IPS DF 19.7 (cell line): ENCODE results near the gene NEBL.
"Not testable (repeated sequence)": the region's sequence is repeated elsewhere in the genome, so short reads cannot be mapped to it uniquely, and the experiment has no call there.

Experiments
- DNase-seq: peaks from one replicate; pipeline ENCODE4 v3.0.0-alpha.2; 2013; ENCODE audit warnings: low read depth, low spot score

The NEBL gene

GRCh38 chr10:20897146-20897825 lies at the start of gene NEBL:
Gene NEBL, minus strand, starts transcription at chr10:20897311. Its CDS starts 106 bp downstream, at chr10:20897205.
- DNase-seq: no peak

GRCh38 chr10:20945546-20946332 lies 48.6 kb upstream of the NEBL start:
- DNase-seq: no peak

GRCh38 chr10:20944789-20945502 lies 47.8 kb upstream of the NEBL start:
- no peak for DNase-seq

- not testable (repeated sequence) for DNase-seq
Measured at GRCh38 chr10:20939414-20939813, 42.3 kb upstream of the NEBL start.

GRCh38 chr10:20936396-20936795 lies 39.3 kb upstream of the NEBL start:
- no peak for DNase-seq

GRCh38 chr10:20935931-20936330 lies 38.8 kb upstream of the NEBL start:
- DNase-seq: no peak

GRCh38 chr10:20935301-20935700 lies 38.2 kb upstream of the NEBL start:
- no peak for DNase-seq

GRCh38 chr10:20933705-20934104 lies 36.6 kb upstream of the NEBL start:
- DNase-seq: no peak

GRCh38 chr10:20932606-20933126 lies 35.6 kb upstream of the NEBL start:
- DNase-seq: no peak

- DNase-seq: no peak
Measured at GRCh38 chr10:20931156-20931795, 34.2 kb upstream of the NEBL start.

GRCh38 chr10:20927456-20927855 lies 30.3 kb upstream of the NEBL start:
- DNase-seq: no peak

GRCh38 chr10:20922451-20922850 lies 25.3 kb upstream of the NEBL start:
- DNase-seq: no peak

GRCh38 chr10:20922033-20922432 lies 24.9 kb upstream of the NEBL start:
- DNase-seq: no peak

GRCh38 chr10:20920061-20920460 lies 22.9 kb upstream of the NEBL start:
- DNase-seq: no peak

GRCh38 chr10:20919481-20919880 lies 22.4 kb upstream of the NEBL start:
- DNase-seq: no peak

GRCh38 chr10:20916976-20917375 lies 19.9 kb upstream of the NEBL start:
- no peak for DNase-seq

- DNase-seq: no peak
Measured at GRCh38 chr10:20912969-20913368, 15.9 kb upstream of the NEBL start.

- DNase-seq: no peak
Measured at GRCh38 chr10:20911626-20912025, 14.5 kb upstream of the NEBL start.

GRCh38 chr10:20909801-20910200 lies 12.7 kb upstream of the NEBL start:
- no peak for DNase-seq

- no peak for DNase-seq
Measured at GRCh38 chr10:20908391-20908790, 11.3 kb upstream of the NEBL start.

GRCh38 chr10:20903635-20904390 lies 6.7 kb upstream of the NEBL start:
- DNase-seq: no peak
